Measurements from ENCODE around the gene LY6G6C. TPM values are rescaled to one million over a fixed set of nuclear protein-coding genes. Genes with fewer than 3 reads are reported as not detected.
A peak's percentile ranks its signal among the peaks of the same experiment; 100 is the strongest.

The LY6G6C gene
- total RNA-seq, 4 donors from 2014 or later = 0.53 to 14.6 (median 2.4) TPM

GRCh38 chr6:31762878-31763618 is 41.5 kb upstream of the LY6G6C start:
- Histone ChIP-seq H3K27ac (peak overlapping the region in 2 of 4 donors; percentile 33 to 49), H3K36me3 (peaks cover 0 to 22% (median 0%) of the 10 kb centered on the region in 3 donors), H3K27me3 (no peaks in the 10 kb centered on the region), H3K4me1 (peaks cover 0 to 28% (median 3%) of the 10 kb centered on the region in 3 donors), H3K9me3 (no peaks in the 10 kb centered on the region), H3K4me3 (no peak overlapping the region)
- intact Hi-C loops (cut with DNase I) = no loop called here
- WGBS, 2 donors = 62 to 78% methylated on average over 2 to 4 of the region's 8 CpGs
- DNase-seq = no peak
- no peak for TF ChIP-seq POLR2A (IDR thresholded peaks at IDR 0.05)
- no peak for TF ChIP-seq CTCF (IDR thresholded peaks at IDR 0.05)

- intact Hi-C loops (cut with DNase I) = no loop called here
- H3K4me1 ChIP-seq = peaks cover 0 to 28% (median 3%) of the 10 kb centered on the region in 3 donors
- peaks cover 0 to 22% (median 0%) of the 10 kb centered on the region in 3 donors for H3K36me3 ChIP-seq
- no peak within 1 kb of the TSS for H3K4me3 ChIP-seq
- no peaks in the 10 kb centered on the region for H3K27me3 ChIP-seq
- peak within 1 kb of the TSS in 2 of 4 donors; percentile 33 to 49 for H3K27ac ChIP-seq
- TF ChIP-seq CTCF (IDR thresholded peaks at IDR 0.05) (no peak), POLR2A (IDR thresholded peaks at IDR 0.05) (no peak)
- no peak for DNase-seq
- WGBS, 2 donors = 67 to 77% methylated on average over 4 of the region's 4 CpGs
- H3K9me3 ChIP-seq = no peaks in the 10 kb centered on the region
Measured at GRCh38 chr6:31762356-31762755, 40.8 kb upstream of the LY6G6C start, which contains the start of gene SAPCD1. Gene SAPCD1, plus strand, starts transcription at chr6:31762656. Its CDS starts 399 bp downstream, at chr6:31763055.

GRCh38 chr6:31761343-31761742 is 39.8 kb upstream of the LY6G6C start:
- H3K36me3 ChIP-seq = peaks cover 0 to 22% (median 0%) of the 10 kb centered on the region in 3 donors
- H3K4me3 ChIP-seq = no peak overlapping the region
- H3K27me3 ChIP-seq = no peaks in the 10 kb centered on the region
- H3K9me3 ChIP-seq = no peaks in the 10 kb centered on the region
- WGBS, 2 donors = 92 to 96% methylated on average over 7 to 8 of the region's 8 CpGs
- H3K4me1 ChIP-seq = peaks cover 0 to 25% (median 3%) of the 10 kb centered on the region in 3 donors
- H3K27ac ChIP-seq = no peak overlapping the region
- DNase-seq = no peak
- TF ChIP-seq CTCF (IDR thresholded peaks at IDR 0.05) = no peak
- TF ChIP-seq POLR2A (IDR thresholded peaks at IDR 0.05) = no peak
- intact Hi-C loops (cut with DNase I) = no loop called here

GRCh38 chr6:31760790-31761189 is 39.2 kb upstream of the LY6G6C start:
- Histone ChIP-seq H3K4me1 (peaks cover 0 to 20% (median 3%) of the 10 kb centered on the region in 3 donors), H3K36me3 (peaks cover 0 to 22% (median 0%) of the 10 kb centered on the region in 3 donors), H3K27me3 (no peaks in the 10 kb centered on the region), H3K9me3 (no peaks in the 10 kb centered on the region), H3K27ac (no peak overlapping the region), H3K4me3 (no peak overlapping the region)
- WGBS, 2 donors = 93 to 96% methylated on average over 3 to 5 of the region's 5 CpGs
- TF ChIP-seq CTCF (IDR thresholded peaks at IDR 0.05) (no peak), POLR2A (IDR thresholded peaks at IDR 0.05) (no peak)
- no peak for DNase-seq
- intact Hi-C loops (cut with DNase I) = no loop called here

GRCh38 chr6:31758281-31758680 is 36.7 kb upstream of the LY6G6C start:
- intact Hi-C loops (cut with DNase I) = no loop called here
- no peak overlapping the region for H3K4me3 ChIP-seq
- H3K4me1 ChIP-seq = peaks cover 0 to 4% (median under 1%) of the 10 kb centered on the region in 3 donors
- peaks cover 0 to 22% (median 0%) of the 10 kb centered on the region in 3 donors for H3K36me3 ChIP-seq
- no peak for DNase-seq
- WGBS, 2 donors = 100% methylated on average over 2 of the region's 2 CpGs
- no peaks in the 10 kb centered on the region for H3K27me3 ChIP-seq
- no peak overlapping the region for H3K27ac ChIP-seq
- H3K9me3 ChIP-seq = no peaks in the 10 kb centered on the region
- TF ChIP-seq CTCF (IDR thresholded peaks at IDR 0.05) = no peak
- no peak for TF ChIP-seq POLR2A (IDR thresholded peaks at IDR 0.05)
